ENCODE measurements around the gene CSF2RB.

Gene CSF2RB

DNA sequence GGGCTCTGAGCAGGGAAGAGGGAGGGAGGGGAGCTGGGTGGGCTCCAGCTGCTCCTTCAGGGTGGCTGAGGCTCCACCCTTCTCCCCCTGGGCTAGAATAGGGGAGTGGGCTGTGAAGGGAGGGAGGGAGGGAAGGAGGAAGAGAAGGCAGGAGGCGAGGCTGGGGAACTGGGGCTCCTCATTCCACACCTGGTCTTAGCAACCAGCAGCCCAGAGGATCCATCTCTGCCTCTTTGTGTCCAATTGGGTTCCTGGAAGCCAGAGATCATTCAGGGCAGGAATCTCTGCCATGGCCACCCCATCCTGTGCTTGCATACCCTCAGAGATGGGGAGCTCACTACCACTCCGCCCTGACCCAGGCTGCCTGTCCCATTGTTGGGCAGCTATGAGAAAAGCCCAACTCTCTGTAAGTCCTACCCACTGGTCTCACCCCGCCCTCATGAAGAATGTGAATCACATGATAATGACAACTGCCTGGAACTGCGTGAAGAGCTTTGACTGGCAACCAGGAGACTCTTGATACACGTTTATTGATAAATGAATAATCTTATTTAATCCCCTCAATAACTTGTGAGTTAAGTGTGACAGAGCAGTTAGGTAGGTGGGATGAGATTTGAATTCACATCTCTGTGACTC is 44.8 kb upstream of the CSF2RB start:
- TF ChIP-seq, protein P1, sequence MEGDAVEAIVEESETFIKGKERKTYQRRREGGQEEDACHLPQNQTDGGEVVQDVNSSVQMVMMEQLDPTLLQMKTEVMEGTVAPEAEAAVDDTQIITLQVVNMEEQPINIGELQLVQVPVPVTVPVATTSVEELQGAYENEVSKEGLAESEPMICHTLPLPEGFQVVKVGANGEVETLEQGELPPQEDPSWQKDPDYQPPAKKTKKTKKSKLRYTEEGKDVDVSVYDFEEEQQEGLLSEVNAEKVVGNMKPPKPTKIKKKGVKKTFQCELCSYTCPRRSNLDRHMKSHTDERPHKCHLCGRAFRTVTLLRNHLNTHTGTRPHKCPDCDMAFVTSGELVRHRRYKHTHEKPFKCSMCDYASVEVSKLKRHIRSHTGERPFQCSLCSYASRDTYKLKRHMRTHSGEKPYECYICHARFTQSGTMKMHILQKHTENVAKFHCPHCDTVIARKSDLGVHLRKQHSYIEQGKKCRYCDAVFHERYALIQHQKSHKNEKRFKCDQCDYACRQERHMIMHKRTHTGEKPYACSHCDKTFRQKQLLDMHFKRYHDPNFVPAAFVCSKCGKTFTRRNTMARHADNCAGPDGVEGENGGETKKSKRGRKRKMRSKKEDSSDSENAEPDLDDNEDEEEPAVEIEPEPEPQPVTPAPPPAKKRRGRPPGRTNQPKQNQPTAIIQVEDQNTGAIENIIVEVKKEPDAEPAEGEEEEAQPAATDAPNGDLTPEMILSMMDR (IDR thresholded peaks at IDR 0.05; ENCODE audit: low read depth, low read length): no peak
- Histone ChIP-seq H3K9me3 (ENCODE audit: severe bottlenecking) (no peaks in the 10 kb centered on the region), H3K27me3 (ENCODE audit: insufficient read depth, low read depth, severe bottlenecking) (peaks cover 48% of the 10 kb centered on the region), H3K4me3 (ENCODE audit: low read depth, low read length) (no peak overlapping the region), H3K27ac (no peak overlapping the region), H3K36me3 (no peaks in the 10 kb centered on the region)
- no peak for DNase-seq

DNA sequence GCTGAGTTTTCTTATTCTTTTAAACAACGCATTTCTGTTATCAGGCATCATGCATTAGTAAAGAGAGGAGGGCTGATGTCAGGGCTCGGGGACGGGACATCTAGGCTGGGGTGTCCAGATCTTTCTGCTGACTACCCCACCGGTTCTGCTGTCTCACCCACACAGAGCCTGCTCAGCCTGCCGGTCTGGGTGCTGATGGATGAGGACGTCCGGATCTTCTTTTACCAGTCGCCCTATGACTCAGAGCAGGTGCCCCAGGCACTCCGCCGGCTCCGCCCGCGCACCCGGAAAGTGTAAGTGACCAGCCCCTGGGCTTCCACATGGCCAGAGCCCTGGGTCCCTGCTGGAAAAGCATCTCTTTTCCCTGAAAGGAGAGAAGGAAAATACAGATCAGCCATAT is 43.2 kb upstream of the CSF2RB start:
- Histone ChIP-seq H3K36me3 (no peaks in the 10 kb centered on the region), H3K4me3 (ENCODE audit: low read depth, low read length) (no peak overlapping the region), H3K9me3 (ENCODE audit: severe bottlenecking) (no peaks in the 10 kb centered on the region), H3K27ac (no peak overlapping the region), H3K27me3 (ENCODE audit: insufficient read depth, low read depth, severe bottlenecking) (peaks cover 40% of the 10 kb centered on the region)
- TF ChIP-seq, protein P1 (IDR thresholded peaks at IDR 0.05; ENCODE audit: low read depth, low read length): no peak
- DNase-seq: no peak

DNA sequence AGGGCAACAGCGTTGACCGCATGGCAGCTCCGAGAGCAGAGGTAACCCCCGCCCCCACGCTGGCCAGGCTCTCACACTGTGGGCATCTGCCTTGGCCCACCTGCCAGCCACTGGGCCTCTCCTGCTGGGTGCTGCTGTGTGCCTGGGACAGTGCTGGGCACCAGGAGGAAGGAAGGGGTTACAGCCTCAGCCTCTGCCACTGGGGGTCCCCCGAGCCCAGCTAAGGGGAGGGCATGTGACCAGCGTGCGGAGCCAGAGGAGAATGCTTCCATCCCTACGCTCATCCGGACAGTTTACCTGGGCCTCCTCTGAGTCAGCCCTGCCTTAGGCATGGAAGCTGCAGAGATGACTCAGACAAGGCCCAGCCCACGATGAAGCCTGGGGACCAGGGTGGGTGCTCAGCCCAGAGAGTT is 41.8 kb upstream of the CSF2RB start:
- no peaks in the 10 kb centered on the region for H3K9me3 ChIP-seq (ENCODE audit: severe bottlenecking)
- H3K27ac ChIP-seq: no peak overlapping the region
- no peak for DNase-seq

DNA sequence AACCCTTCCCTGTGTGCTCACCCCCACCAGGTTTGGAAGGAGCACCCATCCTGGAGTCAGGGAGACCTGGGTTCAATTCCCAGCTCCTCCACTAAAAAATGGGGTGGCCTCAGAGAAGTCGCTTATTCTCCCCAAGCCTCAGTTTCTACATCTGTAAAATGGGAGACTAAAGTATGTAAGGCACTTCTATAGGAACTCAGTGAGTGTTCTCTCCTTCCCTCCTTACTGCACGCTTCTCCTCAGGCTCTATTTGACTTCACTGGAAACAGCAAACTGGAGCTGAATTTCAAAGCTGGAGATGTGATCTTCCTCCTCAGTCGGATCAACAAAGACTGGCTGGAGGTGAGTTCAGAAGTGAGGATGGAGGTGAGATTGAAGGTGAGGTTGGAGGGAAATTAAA is 41.3 kb upstream of the CSF2RB start:
- TF ChIP-seq, protein P1 (IDR thresholded peaks at IDR 0.05; ENCODE audit: low read depth, low read length): no peak

More for the DNA sequence above, 41.8 kb upstream of the CSF2RB start:
- TF ChIP-seq, protein P1 (IDR thresholded peaks at IDR 0.05; ENCODE audit: low read depth, low read length): no peak
- no peaks in the 10 kb centered on the region for H3K36me3 ChIP-seq
- H3K4me3 ChIP-seq (ENCODE audit: low read depth, low read length): no peak overlapping the region
- H3K27me3 ChIP-seq (ENCODE audit: insufficient read depth, low read depth, severe bottlenecking): peaks cover 26% of the 10 kb centered on the region

DNA sequence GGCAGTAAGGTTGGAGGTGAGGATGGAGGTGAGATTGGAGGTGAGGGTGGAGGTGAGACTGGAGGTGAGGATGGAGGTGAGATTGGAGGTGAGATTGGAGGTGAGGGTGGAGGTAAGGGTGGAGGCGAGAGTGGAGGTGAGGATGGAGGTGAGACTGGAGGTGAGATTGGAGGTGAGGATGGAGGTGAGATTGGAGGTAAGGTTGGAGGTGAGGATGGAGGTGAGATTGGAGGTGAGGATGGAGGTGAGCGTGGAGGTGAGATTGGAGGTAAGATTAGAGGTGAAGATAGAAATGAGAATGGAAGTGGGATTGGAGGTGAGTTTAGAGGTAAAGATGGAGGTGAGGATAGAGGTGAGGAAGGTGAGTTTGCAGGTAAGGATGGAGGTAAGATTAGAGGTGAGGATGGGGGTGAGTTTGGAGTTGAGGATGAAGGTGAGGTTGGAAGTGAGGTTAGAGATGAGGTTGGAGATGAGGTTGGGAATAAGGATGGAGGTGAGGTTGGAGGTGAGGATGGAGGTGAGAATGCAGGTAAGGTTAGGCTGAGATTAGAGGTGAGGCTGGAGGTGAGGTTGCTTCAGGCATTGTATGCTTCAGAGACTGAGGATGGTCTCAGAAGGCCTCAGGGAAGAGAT is 40.4 kb upstream of the CSF2RB start:
- no peak for DNase-seq
- Histone ChIP-seq H3K27me3 (ENCODE audit: insufficient read depth, low read depth, severe bottlenecking) (peaks cover 32% of the 10 kb centered on the region), H3K9me3 (ENCODE audit: severe bottlenecking) (no peaks in the 10 kb centered on the region), H3K4me3 (ENCODE audit: low read depth, low read length) (no peak overlapping the region), H3K36me3 (no peaks in the 10 kb centered on the region), H3K27ac (no peak overlapping the region)
- TF ChIP-seq, protein P1 (IDR thresholded peaks at IDR 0.05; ENCODE audit: low read depth, low read length): no peak

More for the DNA sequence above, 41.3 kb upstream of the CSF2RB start:
- H3K36me3 ChIP-seq: no peaks in the 10 kb centered on the region
- H3K27me3 ChIP-seq (ENCODE audit: insufficient read depth, low read depth, severe bottlenecking): peaks cover 24% of the 10 kb centered on the region
- H3K9me3 ChIP-seq (ENCODE audit: severe bottlenecking): no peaks in the 10 kb centered on the region
- DNase-seq: no peak
- H3K27ac ChIP-seq: no peak overlapping the region
- no peak overlapping the region for H3K4me3 ChIP-seq (ENCODE audit: low read depth, low read length)

Measured in WERI-Rb-1 (cell line).